Epithelial cell of prostate (primary cell): ENCODE measurements around the gene MRRF.
"Not testable (repeated sequence)": the region's sequence is repeated elsewhere in the genome, so short reads cannot be mapped to it uniquely, and the experiment has no call there.

Source experiments
- DNase-seq: peaks from one replicate; pipeline ENCODE4 v3.0.0-alpha.2; 2011; ENCODE audit warnings: low read depth, low spot score
- H3K27ac ChIP-seq: fragments of 450-650 bp; 2 replicates; pipeline ENCODE4 v1.5.1; 2017; ENCODE audit warnings: mild to moderate bottlenecking

MRRF gene

DNA sequence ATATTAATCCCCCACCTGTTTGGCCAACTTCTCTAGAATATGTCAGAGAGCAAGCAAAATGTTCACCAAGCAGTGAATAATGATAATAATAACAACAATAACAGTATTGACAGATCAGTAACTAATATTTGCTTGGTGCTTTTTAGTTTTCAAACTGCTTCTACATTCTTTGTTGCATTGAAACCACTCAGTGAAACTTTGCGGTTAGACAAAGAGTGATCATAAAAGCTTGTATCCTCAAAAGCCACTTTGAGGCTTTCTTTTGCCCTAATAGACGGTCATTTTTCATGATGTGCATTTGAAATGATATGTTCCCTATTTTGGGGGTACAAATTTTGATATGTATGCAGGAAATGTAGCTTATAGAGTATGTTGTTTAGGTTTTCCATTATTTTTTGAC is 62.5 kb downstream of the MRRF start:
- H3K27ac ChIP-seq = no peak overlapping the region
- DNase-seq = no peak

DNA sequence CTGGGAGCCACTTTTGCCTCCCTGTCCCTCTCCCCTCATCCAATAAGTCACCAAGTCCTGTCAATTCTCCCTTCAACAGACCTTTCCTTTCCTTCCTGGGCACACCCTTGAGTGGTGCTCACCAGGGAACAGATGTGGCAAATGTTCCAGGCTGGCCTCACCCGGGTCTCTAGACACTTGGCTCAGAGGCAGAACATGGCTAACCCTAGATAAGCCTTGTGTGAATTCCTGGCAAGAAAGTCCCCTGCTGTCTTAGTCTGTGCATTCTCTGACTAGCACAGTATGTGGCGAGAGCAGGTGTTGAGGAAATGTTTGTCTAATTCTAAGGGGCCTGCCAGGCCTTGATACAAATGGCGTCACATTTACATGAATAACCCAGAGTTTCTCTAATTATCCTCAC is 64.9 kb downstream of the MRRF start:
- H3K27ac ChIP-seq = no peak overlapping the region
- no peak for DNase-seq

DNA sequence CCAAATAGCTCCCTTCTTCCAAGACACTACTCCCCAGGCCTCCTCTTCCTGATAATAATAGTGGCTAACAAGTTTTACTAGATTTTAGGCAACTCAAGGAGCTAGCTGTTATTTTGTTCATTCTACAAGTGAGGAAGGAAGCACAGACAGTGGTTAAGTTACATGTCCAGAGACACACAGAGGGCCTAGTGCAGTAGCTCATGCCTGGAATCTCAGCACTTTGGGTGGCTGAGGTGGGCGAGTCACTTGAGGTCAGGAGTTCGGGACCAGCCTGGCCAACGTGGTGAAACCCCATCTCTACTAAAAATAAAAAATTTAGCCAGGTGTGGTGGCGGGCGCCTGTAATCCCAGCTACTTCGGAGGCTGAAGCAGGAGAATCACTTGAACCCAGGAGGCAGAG is 65.8 kb downstream of the MRRF start:
- not testable (repeated sequence) for H3K27ac ChIP-seq, DNase-seq

DNA sequence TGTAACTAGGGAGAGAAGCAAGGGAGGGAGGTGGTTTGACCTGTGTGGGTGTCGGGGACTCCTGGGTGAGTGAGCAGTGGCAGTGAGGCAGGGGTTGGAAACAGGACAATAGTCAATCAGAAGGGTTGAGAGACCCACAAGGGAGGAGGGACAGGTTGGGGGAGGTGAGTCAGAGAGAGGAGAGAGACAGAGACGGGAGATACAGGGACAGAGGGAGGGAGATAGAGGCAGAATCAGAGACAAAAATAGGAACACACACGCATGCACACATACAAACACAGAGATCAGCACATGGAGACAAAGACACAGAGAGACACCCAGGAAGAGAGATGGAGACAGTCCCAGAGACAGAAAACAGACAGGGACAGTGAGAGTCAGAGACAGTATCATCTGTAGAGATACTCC is 66.8 kb downstream of the MRRF start:
- no peak overlapping the region for H3K27ac ChIP-seq
- DNase-seq = no peak

DNA sequence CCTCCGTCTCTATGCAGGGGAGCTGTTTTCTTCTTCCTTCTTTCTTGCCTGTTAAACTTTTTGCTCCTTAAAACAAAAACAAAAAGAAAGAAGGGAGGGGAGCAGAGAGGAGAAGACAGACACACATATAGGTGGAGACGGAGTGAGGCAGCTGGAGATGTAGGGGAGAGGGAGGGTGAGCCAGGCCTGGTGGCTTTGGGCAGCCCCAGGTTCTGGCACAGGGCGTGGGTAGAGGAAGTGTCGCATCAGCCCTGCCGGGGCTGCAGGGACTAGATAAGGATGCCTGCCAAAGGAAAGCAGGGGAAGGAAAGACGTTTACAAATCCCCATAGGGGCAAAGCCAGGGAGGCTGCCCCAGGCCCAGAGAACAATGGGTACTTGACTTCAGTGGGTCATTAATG is 67.4 kb downstream of the MRRF start:
- DNase-seq = no peak
- no peak overlapping the region for H3K27ac ChIP-seq

DNA sequence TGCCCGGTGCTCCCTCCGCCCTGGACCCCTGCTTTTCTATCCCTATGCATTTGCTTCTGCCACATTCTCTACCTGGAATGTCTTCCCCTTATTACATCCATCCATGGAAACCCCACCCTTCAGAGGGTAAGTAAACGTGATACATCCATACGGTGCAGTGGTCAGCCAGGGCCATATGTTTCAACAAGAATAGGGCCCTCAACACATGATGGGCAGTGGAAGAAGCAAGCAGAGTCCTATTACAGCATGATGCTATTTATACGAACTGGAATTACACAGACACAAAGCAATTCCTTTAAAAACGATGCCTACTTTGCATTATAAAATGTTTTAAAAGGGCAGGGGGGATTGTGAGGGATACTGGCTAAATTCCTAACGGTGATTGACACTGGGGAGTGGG is 68.0 kb downstream of the MRRF start:
- H3K27ac ChIP-seq = no peak overlapping the region
- no peak for DNase-seq

DNA sequence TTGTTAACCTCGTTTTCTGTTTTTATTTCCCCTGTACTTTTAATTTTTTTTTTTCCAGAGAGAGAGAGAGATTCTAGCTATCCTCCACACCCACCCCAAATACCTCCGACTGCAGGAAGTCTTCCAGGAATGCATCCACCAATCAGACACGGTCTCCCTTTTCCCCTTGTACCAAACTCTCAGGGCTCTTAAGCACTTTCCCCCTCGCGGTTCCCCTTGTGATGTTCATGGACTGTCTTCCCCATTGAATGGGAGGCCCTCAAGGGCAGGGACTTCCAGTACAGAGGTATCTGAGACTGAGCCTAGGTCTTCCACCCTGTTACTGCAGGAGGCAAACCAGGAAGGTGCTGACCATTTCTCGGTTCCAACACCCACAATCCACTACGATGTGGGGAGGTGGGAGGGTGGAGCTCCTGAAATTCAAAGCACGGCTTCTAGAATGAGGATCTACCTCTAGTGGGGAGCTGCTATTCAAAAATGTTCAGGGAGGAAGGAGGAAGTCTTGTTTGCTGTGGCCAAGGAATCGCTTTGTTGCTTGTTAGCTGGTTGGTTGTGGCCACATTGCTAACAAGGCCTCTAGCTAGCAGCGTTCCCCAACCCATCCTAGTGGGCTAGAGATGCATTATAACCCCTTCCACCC is 68.6 kb downstream of the MRRF start:
- no peak for DNase-seq
- no peak overlapping the region for H3K27ac ChIP-seq

DNA sequence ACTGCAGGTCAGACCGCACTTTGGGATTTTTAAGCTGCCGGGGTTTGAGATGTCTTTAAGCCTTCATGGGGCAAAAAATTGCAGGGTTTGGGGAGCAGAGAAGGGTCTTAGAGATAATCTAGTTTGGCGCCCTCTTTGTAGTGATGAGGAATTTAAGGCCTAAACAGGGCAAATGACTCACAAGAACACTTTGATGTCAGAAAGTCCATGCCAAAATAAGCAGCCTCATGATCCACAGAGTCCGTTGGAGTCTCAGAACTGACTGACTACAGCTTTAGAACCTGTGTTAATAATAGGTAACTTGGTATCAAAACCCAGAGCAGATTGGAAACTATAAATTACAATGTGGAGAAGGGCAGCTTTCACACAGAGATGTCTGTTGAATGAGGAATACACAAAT is 70.2 kb downstream of the MRRF start:
- DNase-seq = no peak
- no peak overlapping the region for H3K27ac ChIP-seq

DNA sequence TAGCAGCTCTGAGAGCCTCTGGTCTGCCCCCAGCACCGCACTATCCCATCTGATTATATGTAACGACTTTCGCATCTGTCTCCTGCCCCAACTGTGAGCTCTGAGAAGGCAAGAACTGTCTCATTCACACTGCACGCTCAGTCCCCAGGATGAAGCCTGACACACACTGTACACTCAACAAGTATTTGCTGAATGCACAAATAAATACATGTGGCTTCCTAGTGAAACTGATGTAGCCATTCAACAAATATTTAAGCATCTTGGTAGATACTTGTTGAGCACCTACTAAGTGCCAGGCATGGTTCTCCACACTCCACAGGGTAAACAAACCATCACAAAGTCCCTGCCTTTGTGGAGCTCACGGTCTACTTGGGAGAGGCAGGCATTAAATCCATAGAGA is 71.5 kb downstream of the MRRF start:
- DNase-seq = no peak
- H3K27ac ChIP-seq = no peak overlapping the region

DNA sequence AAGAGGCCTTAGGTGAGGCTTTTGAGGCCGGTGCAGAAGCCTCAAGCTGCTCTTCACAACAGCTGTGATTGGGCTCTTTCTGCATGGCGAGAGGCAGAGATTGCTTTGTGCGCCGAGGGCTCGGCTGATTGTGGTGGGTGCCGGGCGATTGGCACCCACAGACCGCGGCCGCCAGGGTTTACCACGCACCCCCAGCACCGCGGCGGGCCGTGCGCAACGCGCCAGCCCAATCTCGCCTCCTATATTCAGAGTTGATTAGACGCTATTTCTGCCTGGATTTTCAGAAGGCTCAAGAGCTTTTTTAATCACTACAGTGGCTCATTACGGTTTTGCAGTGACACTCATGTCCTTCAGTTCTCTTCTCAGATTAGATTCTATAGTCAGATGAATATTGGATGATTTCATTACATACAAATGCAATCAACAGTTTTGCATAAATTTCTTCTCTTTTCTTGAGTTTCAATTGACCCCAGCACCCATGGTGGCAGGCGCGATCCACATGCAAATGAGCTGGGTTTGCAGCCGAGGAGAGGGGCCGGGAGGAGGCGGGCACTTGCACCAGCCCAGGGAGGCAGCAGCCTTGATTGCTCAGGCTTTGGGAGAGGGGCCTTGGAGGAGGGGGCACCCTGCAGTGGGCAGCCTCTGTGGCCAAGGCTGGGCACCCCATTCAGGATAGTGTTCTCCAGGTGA is 72.3 kb downstream of the MRRF start:
- no peak overlapping the region for H3K27ac ChIP-seq
- DNase-seq = no peak

DNA sequence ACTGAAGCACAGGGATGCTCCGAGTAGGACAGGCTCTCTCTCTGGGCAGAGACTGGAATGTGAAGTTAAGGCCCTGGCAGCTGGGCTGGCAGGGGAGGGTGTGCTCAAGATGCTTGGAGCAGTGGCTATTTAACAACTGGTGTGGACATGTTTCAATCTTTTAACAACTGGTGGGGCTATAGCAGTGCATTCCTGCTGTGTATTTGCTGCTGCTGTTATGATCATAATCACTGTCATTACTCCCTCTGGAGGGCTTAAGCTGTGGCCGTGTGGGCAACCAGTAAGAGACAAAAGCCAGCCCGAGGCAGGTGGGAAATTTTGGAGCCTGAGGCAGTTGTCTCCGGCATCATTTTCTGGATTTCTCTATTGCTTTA is 72.9 kb downstream of the MRRF start:
- DNase-seq = no peak
- no peak overlapping the region for H3K27ac ChIP-seq

DNA sequence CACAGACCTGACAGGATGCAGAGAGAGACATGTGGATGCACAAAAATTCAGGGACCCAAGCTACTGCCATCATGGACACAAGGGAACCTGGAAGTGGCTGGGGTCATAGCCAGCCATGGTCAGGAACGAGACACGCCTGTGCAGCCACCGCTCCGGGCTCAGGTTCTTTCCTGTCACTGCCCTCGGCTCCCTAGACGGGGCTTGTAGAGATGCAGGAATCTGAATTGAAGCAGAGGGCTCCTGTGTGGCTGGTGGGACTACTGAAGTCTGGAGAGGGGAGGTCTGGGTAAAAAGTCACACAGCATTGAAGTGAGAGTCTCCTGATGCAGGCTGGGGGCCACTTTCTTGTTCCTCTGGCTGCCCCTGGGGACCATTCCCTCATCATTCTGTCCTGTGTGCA is 73.9 kb downstream of the MRRF start:
- no peak for DNase-seq
- no peak overlapping the region for H3K27ac ChIP-seq

DNA sequence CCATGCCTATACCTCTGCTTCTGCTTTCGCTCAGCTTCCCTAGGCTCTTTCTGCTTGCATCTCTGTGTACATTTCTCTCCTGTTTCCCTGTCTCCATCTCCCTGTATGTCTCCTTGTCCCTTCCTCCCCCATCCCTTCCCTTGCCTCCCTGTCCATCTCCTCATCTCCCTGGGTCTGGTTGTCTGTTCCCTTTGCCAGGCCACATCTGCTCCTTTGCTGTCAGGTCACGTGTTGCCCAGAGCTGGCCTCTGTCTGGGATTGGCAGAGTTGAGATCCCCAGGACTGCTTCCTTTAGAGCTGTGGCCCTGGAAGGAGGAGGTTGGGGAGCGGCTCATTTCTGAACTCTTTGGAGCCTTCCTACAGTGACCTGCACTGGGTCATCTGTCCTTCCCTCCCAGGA is 74.3 kb downstream of the MRRF start:
- H3K27ac ChIP-seq = no peak overlapping the region
- DNase-seq = no peak

DNA sequence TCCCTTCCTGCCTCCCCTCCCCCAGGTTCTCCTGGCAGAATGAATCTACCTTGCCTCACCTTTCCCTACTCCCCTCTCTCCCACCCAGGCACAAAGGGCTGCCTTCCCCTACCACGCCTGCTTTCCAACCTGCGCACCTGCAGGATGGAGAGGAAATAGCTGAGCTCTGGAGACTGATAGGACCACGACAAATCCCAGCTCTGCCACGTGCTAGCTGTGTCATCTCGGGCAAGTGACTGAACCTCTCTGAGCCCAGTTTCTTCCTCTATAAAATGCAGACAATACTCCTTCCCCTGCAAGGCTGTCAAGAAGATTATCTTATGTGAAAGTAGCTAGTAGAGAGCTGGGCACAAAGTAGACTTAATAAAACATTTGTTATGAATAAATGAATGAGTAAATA is 74.9 kb downstream of the MRRF start:
- no peak overlapping the region for H3K27ac ChIP-seq
- DNase-seq = no peak

DNA sequence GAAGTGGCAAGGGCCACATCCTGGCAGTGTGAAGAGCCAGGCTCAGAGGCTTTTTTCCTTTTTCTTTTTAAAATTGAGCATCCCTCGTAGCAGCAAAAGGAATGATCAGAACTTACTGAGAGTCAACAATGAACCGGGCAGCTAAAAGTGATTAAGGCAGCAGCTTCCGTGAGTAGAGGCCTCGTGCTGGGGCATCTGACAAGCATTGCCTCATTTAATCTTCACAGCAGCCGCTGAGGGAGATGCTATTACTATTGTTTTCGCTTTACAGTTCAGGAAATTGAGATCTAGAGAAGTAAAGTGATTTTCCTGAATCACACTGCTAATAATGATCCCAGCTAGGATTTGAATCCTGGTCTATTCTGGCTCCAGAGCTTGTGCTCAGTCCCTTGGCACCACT is 75.5 kb downstream of the MRRF start:
- no peak overlapping the region for H3K27ac ChIP-seq
- no peak for DNase-seq

DNA sequence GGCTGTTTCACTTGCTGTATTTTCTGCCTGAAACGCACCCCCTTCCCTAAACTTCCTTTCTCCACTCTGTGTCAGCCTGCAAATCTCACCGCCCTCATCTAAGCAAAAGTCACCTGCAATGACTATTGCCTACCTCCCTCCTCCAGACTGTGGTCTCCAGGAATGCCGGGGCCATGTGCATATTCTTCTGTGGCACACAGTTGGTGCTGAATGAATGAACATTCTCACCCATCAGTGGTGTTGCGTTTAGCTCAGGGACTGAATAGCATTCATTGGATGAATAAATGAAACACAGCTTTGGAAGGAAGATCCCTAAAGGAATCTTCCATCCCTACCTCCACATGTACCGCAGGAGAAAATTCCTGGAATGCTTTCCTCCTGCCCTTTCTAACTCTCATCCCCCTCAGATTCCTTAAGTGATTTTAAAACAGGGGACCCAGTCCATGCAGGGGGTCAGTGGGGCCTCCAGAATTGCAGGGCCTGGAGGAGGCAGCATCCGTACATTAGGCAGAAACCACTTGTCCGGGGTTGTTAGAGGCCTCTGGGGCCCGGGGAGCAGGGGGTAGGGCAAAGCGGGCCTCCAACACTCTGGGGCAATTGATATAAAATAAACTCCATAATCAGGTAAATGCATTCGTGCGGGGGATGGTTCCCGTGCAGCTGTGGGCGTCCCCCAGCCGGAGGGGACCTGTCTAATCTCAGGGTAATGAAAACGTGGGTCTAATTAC is 77.8 kb downstream of the MRRF start:
- DNase-seq = no peak
- H3K27ac ChIP-seq = no peak overlapping the region

DNA sequence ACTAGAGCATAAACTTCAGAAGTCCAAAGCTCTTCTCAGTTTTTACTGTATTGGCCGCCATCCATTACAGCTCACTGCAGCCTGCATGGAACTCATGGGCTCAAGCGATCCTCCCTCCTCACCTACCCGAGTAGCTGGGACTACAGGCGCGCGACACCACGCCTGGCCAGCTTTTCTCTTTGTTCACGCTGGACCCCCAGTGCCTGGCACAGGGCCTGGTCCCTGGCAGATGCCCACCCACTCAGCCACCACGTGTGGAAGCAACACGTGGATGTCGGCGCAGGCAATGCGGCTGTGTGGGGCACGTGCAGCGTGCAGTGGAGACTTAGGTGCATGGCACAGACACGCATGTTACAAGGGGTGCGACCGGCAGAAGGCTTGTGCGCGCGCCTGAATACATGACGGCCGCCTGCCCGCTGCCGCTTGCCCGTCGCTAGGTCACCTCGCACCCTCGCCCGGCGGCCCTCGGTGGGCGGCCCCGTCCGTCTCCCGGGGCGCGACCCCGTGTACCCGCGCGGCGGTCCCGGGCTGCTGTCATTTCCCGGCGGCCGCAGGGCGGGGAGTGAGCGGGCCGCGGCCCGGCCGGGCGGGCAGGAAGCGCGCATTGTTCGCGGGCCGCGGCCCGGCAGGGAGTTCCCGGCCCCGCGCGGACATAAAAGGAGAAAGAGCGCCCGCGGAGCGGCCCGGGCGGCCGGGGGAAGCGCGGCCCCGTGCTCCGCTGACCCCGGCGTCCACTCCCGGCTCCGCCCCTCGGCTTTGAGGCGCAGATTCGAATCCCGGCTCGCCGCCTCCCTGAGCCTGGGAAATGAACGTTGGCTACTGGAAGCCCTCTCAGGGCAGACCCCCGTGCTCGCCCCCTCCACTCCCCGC is 82.0 kb downstream of the MRRF start:
- H3K27ac ChIP-seq = no peak overlapping the region
- DNase-seq = no peak

DNA sequence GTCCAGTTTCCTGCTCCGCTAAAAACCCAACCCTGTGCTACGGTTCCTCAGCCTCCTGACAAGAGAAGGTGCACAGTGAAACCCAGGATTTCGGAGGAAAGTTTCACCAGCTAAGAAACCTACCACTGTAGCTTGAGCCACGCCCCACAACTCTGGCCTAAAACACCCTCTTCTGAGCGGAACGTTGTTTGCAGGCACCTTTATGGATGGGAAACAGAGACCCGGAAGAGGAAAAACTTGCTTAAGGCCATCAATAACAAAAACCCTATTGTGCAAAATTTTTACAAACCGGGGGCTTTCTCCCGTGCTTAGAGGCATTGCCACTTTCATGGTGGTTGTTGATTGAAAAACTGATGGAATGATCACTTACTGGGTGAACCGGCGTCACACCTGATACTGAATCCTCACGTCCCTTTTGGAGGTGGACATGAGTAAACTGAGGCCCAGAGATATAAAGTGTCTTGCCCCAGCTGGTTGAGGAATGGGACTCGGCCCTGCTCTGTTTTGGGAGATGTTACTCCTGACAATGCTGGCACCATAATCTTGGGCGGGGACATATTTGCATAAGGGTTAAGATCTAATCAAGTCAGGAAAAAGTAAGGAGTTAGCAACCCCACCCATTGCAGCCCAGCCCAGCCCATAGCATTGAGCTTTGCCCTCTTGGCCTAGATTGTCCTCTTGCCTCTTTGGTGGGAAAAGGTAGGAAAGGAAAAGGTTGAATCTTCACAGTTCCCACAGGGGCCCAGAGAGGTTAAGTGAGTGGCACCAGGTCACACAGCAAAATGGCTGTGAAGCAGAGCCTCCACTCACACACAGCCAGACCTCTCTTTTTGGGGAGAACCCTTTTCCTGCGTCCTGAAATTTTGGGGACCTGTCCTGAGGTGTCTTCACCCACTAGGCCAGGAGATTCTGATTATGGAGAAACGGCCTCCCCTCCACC is 82.9 kb downstream of the MRRF start:
- no peak for DNase-seq
- no peak overlapping the region for H3K27ac ChIP-seq

DNA sequence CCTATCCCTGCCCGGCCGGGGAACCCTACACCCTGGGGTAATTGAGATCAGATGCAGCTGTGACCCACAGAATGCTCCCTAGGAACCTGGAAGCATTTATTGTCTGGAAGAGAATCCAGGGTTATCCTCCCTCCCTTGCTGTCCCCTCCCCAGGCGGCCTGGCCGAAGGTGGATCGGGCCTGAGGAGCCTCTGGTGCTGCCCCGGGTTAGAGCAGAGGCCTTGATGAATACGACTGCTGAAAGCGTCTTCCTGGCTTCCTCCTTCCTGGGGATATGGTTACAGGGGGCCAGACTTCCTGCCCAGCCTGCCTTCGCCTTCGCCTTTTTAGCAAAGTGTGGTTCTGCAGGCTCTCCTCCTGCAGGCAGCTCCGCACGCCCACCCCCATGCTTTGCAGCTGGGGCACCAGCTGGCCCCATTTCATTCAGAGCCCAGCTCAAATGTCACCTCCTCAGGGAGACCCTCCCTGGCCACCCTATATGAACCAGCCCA is 83.7 kb downstream of the MRRF start:
- no peak overlapping the region for H3K27ac ChIP-seq
- DNase-seq = no peak

DNA sequence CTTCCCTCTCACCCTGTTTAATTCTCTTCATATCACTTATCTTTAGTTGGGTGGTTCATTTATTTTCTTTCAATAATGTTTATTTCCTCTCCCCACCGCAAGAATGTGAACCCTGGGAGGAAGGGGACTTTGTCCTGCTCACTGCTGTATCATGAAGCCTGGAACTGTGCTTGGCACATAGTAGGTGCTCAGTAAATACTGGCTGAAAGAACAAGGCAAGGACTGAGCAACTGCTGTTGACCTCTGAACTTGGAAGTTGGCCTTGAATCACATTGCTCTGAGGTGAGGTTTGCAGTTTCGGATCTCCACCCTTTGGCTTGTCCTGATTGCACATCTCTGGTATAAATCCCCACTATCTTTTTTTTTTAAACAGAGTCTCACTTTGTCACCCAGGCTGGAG is 84.1 kb downstream of the MRRF start:
- H3K27ac ChIP-seq = no peak overlapping the region
- DNase-seq = no peak
